ENCODE measurements around the gene TFEB.

The TFEB gene

DNA sequence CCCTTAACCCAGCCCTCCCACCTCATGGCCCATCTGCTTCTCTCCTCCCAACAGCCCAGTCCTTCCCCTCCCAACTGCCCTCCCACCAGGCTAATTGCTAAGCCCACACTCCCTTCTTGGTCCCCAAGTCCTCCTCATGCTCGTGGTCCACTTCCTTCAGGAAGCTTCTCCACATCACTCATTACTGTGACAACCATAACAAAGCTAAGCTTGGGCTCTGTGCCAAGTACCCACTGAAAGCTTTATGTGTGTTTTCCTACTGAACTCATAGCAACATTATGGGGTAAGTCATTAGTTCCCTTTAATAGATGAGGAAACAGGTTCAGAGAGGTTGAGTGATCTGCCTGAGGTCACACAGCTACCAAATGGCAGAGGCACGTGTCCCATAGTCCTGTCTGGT, 28.1 kb upstream of the TFEB start:
- TF ChIP-seq CTCF (IDR thresholded peaks at IDR 0.05; ENCODE audit: control extremely low read depth, extremely low read depth, low read depth, missing control alignments): no peak
- POLR2A ChIA-PET: no interaction called here
- no peak for DNase-seq (ENCODE audit: extremely low spot score)
- CTCF ChIA-PET: interaction anchor here (0.7 to 1.0 kb wide), 2 partner anchors 14 to 23 kb away, joined by 3 to 4 read pairs; no protein-coding TSS in a partner anchor

DNA sequence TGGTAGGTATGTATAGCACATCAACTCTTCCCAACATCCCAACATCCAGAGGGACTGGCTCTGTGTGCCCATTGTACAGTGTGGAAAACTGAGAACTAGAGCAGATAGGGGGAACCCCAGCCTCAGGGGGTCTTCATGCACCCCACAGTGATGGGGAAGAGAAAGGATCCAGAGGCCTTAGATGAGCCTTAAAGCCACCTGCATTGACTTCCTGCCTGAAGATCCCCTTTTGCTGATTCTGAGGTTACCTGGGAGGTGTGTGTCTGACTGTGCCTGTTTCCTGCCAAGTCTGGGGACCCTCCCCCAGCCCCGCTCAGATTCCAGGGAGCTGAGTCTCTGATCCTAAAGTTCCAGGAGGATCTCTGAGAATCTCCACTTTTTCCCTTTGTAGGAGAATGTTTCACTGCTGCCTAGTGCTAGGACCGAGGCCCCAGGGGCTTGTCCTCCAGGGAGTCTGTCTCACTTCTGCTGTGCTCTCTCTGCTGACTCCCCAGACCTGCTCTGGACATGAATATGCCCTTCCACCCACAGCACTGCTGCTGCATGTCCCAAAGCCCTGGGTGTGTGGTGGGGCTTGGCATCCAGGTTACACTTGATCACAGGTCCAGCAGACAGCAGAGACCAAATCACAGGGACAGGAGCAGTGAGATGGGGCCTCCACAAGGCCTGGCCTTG, 24.6 kb upstream of the TFEB start:
- no peak for TF ChIP-seq CTCF (IDR thresholded peaks at IDR 0.05; ENCODE audit: control extremely low read depth, extremely low read depth, low read depth, missing control alignments)
- POLR2A ChIA-PET: no interaction called here
- CTCF ChIA-PET: interaction anchor here (1.0 to 1.6 kb wide), 3 partner anchors 8 to 17 kb away, joined by 3 to 5 read pairs (median 4); no protein-coding TSS in a partner anchor
- no peak for DNase-seq (ENCODE audit: extremely low spot score)

DNA sequence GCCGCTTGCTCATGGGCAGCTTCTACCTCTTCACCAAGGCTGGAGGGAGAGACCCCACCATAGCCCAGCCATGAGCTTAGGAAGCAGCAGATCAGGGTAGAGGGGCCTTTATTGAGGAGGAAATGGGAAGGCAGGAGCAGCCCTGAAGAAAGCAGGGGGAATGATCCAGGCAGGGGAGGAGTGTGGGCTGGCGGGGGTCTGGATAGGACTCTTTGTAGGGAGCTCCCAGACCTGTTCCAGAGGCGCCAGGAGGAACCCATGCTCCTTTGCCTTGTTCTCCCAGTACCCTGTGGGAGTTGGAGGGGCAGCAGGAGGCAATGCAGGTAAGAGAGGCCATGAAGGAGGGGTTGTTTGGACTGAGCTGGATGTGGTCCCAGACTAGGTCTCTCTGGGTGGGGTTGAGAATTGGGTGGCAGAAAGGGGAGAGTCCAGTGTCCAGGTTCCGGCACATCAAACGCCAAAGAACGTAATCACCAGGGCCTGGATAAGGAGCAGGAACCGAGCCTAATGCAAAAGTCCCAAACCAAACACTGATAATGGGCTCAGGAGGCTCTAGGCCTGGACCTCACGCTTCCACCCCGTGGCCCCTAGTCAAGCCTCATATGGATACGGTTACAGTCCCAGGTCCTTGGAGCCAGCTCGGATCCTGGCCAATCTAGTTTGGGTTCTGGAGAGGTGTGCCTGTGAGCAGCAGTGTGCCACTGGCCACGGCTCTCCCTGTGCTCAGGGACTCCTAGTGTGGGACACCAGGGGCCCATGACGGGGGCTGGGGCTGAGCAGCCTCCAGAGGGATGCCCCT, 23.9 kb upstream of the TFEB start:
- CTCF ChIA-PET: interaction anchor here (1.0 to 1.6 kb wide), 2 partner anchors 9 to 16 kb away, joined by 3 to 5 read pairs; no protein-coding TSS in a partner anchor
- DNase-seq (ENCODE audit: extremely low spot score): no peak
- POLR2A ChIA-PET: no interaction called here
- TF ChIP-seq CTCF (IDR thresholded peaks at IDR 0.05; ENCODE audit: control extremely low read depth, extremely low read depth, low read depth, missing control alignments): no peak

DNA sequence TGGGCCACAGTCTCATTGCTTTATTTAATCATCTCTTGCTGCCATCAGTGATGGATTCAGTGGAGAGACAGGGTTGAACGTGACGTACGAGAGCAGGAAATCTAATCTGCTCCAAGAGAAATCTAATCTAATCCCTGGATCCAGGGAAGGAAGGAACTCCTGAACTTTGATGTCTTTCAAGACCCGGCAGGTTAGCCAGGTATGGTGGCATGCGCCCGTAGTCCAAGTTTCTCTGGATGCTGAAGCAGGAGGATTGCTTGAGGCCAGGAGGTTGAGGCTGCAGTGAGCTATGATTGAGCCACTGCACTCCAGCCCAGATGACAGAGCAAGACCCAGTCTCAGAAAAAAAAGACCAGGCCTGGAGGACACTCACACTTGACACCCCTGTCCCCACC, 23.2 kb upstream of the TFEB start:
- ChIA-PET POLR2A (no interaction called here), CTCF (interaction anchor here (1.0 to 2.1 kb wide), 3 partner anchors 10 to 15 kb away, joined by 3 to 5 read pairs (median 5); no protein-coding TSS in a partner anchor)
- DNase-seq (ENCODE audit: extremely low spot score): no peak
- TF ChIP-seq CTCF (IDR thresholded peaks at IDR 0.05; ENCODE audit: control extremely low read depth, extremely low read depth, low read depth, missing control alignments): no peak

- ChIA-PET POLR2A (no interaction called here), CTCF (interaction anchor here (2.1 kb wide), 1 partner anchor 14 kb away, joined by 5 read pairs; no protein-coding TSS in a partner anchor)
- TF ChIP-seq CTCF (IDR thresholded peaks at IDR 0.05; ENCODE audit: control extremely low read depth, extremely low read depth, low read depth, missing control alignments): no peak
- no peak for DNase-seq (ENCODE audit: extremely low spot score)
Observed at GRCh38 chr6:41757931-41758640, 22.7 kb upstream of the TFEB start.

DNA sequence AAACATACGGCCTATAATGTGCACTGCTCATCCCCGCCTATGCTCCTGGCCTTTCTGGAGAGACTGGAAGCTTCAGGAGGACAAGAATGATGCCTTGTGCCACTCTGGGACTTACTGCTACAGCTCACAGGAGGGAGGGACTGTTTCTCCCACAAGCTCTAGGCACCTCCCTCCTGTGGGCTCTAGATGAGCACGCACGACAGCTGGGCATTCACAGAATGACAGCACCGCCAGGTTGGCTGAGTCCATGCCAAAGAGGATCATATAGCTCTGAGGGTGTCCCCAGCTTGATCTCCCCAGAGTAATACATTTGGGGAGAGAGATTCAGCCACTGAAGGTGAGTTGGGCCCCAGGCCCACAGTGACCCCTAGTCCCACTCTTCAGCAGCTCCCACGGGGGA, 21.9 kb upstream of the TFEB start:
- ChIA-PET POLR2A (no interaction called here), CTCF (interaction anchor here (0.6 to 2.1 kb wide), 3 partner anchors 15 to 398 kb away, joined by 3 to 5 read pairs (median 3); no protein-coding TSS in a partner anchor)
- no peak for TF ChIP-seq CTCF (IDR thresholded peaks at IDR 0.05; ENCODE audit: control extremely low read depth, extremely low read depth, low read depth, missing control alignments)
- no peak for DNase-seq (ENCODE audit: extremely low spot score)
